Coronary artery (tissue), 2 donors: ENCODE data around the gene SLC15A5.

Experiments
- DNase-seq: peaks from one replicate; pipeline ENCODE4 v3.0.0-alpha.2; 2017; ENCODE audit warnings: low spot score
- H3K27ac ChIP-seq, 2 donors: fragments of 200-600 bp; sonication (generic); one replicate each; pipeline ENCODE4 v1.5.1; 2016 to 2019
- H3K4me3 ChIP-seq: fragments of 200-600 bp; sonication (generic); 2 replicates; pipeline ENCODE4 v1.5.1; 2016; ENCODE audit warnings: mild to moderate bottlenecking, moderate library complexity
- CTCF ChIP-seq: fragments of 200-600 bp; sonication (generic); IDR thresholded peaks from one replicate; pipeline ENCODE4 v1.5.1; 2019; ENCODE audit warnings: antibody characterized with exemption

SLC15A5 gene

DNA sequence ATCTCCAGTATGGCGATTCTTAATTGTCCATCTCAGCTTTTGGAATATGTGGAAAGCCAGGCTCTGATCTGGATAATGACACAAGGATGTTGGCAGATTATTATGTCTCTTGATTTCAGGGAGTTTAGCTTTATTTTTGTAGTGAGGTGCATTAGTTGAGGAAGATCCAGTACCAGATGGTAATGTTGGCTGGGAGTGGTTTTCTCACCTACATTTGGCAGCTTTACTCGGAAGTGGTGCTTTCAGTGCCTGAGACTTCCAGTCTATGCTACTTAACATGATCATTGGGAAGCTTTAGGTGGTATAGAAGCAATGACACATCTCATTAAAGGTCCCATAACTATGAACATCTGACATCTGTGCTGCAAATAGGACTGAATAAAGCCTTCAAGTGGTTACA, 7.5 kb downstream of the SLC15A5 start:
- H3K27ac ChIP-seq = no peak overlapping the region
- no peak for DNase-seq
- H3K4me3 ChIP-seq = no peak overlapping the region
- TF ChIP-seq CTCF = no peak

DNA sequence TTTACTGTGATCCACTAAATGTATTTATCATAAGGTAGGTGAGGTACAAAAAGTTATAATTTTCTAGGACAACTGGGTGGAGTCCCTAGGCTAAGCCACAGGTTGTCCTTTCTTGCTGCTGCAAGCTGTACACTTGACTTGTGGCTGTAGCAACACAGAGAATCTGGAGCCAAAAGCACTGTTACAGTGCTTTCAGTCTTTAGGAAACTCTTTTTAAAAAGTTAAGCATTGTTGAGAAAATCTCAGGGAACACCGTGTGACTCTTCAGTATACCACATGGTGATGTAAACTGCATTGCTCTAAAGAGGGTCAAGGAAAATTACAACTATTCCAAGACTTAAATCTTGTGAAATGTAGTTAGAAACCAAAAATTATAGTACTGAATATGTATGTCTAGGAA, 11.4 kb downstream of the SLC15A5 start:
- H3K27ac ChIP-seq = no peak overlapping the region
- TF ChIP-seq CTCF = no peak
- no peak for DNase-seq
- H3K4me3 ChIP-seq = no peak overlapping the region

DNA sequence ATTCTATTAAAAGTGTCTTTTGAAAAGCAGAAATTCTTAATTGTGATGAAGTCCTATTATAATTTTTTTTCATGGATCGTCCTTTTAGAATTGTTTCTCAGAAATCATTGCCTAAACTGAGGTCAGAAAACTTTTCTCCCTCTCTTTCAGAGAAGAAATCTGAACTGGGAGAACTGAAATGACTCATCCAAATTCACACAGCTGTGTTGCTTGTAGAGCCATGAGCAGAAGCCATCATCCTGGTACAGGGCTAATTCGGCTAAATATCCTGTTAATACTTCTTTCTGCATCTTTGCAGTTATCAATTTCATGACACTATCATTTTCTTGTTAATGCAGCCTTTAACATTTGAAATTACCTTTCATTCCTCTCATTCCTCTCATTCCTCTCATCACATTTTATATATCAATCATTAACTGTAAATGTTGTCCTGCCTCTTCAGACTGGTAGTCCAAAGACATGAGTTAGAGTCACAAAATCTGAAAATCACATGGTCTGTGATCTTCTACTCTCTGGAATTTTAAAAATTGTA, 15.5 kb downstream of the SLC15A5 start:
- no peak for TF ChIP-seq CTCF
- H3K27ac ChIP-seq = no peak overlapping the region
- no peak for DNase-seq
- no peak overlapping the region for H3K4me3 ChIP-seq

DNA sequence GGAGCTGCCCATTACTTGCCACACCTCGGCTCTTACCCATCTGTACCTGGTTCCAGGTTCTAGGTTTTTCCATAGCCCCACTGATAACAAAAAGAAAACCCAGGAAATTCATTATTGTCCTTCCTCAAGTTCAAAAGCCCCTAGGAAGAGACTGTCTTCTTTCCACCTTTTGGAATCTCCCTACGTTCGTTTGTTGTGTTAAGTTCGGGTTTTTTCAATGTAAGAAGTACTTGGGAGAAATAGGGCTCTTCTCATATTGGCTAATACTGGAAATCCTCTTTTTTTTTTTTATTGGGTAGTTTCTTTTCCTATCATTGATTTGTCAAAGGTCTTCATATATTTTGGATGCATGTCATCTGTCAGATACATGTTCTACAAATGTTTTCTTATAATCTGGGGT, 17.3 kb downstream of the SLC15A5 start:
- DNase-seq = no peak
- no peak for TF ChIP-seq CTCF
- no peak overlapping the region for H3K4me3 ChIP-seq
- no peak overlapping the region for H3K27ac ChIP-seq

GRCh38 chr12:16258963-16259362, 18.5 kb downstream of the SLC15A5 start:
- Histone ChIP-seq H3K4me3 (no peak overlapping the region), H3K27ac (no peak overlapping the region)
- TF ChIP-seq CTCF = no peak
- DNase-seq = no peak

GRCh38 chr12:16246264-16246663, 31.2 kb downstream of the SLC15A5 start:
- no peak for DNase-seq

More at GRCh38 chr12:16246264-16246663, 31.2 kb downstream of the SLC15A5 start:
- no peak for TF ChIP-seq CTCF
- Histone ChIP-seq H3K27ac (no peak overlapping the region), H3K4me3 (no peak overlapping the region)
